ENCODE data around the gene UBP1. TPM values are rescaled to one million over a fixed set of nuclear protein-coding genes. Genes with fewer than 3 reads are reported as not detected.
"Not testable (repeated sequence)": the region's sequence is repeated elsewhere in the genome, so short reads cannot be mapped to it uniquely, and the experiment has no call there.

UBP1 gene
- total RNA-seq, 2 donors from 2014 or later, result 69.2 to 84.5 TPM

GRCh38 chr3:33473813-33474212 is 33.6 kb upstream of the UBP1 start:
- Histone ChIP-seq H3K4me3 (ENCODE audit: low read length) (no peak overlapping the region), H3K27ac (ENCODE audit: low read depth, low read length) (no peak overlapping the region), H3K36me3 (ENCODE audit: control insufficient read depth, insufficient read depth, low read length) (no peaks in the 10 kb centered on the region), H3K9me3 (ENCODE audit: control insufficient read depth, low read length) (peaks cover 4% of the 10 kb centered on the region), H3K27me3 (ENCODE audit: control insufficient read depth, insufficient read depth, low read length, poor library complexity, severe bottlenecking) (no peaks in the 10 kb centered on the region), H3K9ac (ENCODE audit: extremely low read depth, low read length, poor library complexity, severe bottlenecking) (no peak overlapping the region), H3K4me1 (ENCODE audit: control insufficient read depth, insufficient read depth, low read length) (no peaks in the 10 kb centered on the region)
- no peaks in the 10 kb centered on the region for H3K4me1 Mint-ChIP-seq
- no peak overlapping the region for H3K4me3 Mint-ChIP-seq
- WGBS, 2 experiments (ENCODE audit: insufficient coverage in 1 of 2, insufficient read length in 1 of 2), result 96% methylated on average over 2 of the region's 2 CpGs; no CpG with 5 or more reads in 1 of the 2 experiments
- H3K36me3 Mint-ChIP-seq (ENCODE audit: low read depth), result no peaks in the 10 kb centered on the region
- no peak for TF ChIP-seq CTCF (conservative IDR thresholded peaks at IDR 0.05)
- H3K27me3 Mint-ChIP-seq (ENCODE audit: insufficient read depth), result no peaks in the 10 kb centered on the region
- DNase-seq, result no peak
- no peak overlapping the region for H3K27ac Mint-ChIP-seq
- peaks cover 16% of the 10 kb centered on the region for H3K9me3 Mint-ChIP-seq

GRCh38 chr3:33467786-33468185 is 27.6 kb upstream of the UBP1 start:
- TF ChIP-seq CTCF (conservative IDR thresholded peaks at IDR 0.05), result no peak
- H3K9me3 ChIP-seq (ENCODE audit: control insufficient read depth, low read length), result peaks cover 36% of the 10 kb centered on the region
- peaks cover 51% of the 10 kb centered on the region for H3K9me3 Mint-ChIP-seq
- peaks cover 16% of the 10 kb centered on the region for H3K36me3 Mint-ChIP-seq (ENCODE audit: low read depth)
- H3K27me3 ChIP-seq (ENCODE audit: control insufficient read depth, insufficient read depth, low read length, poor library complexity, severe bottlenecking), result no peaks in the 10 kb centered on the region
- peaks cover 3% of the 10 kb centered on the region for H3K4me1 Mint-ChIP-seq
- H3K27me3 Mint-ChIP-seq (ENCODE audit: insufficient read depth), result no peaks in the 10 kb centered on the region
- no peak overlapping the region for H3K9ac ChIP-seq (ENCODE audit: extremely low read depth, low read length, poor library complexity, severe bottlenecking)
- peaks cover 4% of the 10 kb centered on the region for H3K4me1 ChIP-seq (ENCODE audit: control insufficient read depth, insufficient read depth, low read length)
- DNase-seq, result peak; percentile 64
- peak overlapping the region; percentile 62 for H3K4me3 ChIP-seq (ENCODE audit: low read length)
- H3K36me3 ChIP-seq (ENCODE audit: control insufficient read depth, insufficient read depth, low read length), result no peaks in the 10 kb centered on the region
- 83 to 100% methylated on average over 2 to 3 of the region's 3 CpGs for whole genome bisulfite sequencing, 2 experiments (ENCODE audit: insufficient coverage in 1 of 2, insufficient read length in 1 of 2)
- no peak overlapping the region for H3K27ac ChIP-seq (ENCODE audit: low read depth, low read length)
- H3K27ac Mint-ChIP-seq, result no peak overlapping the region
- H3K4me3 Mint-ChIP-seq, result no peak overlapping the region

- peaks cover 75% of the 10 kb centered on the region for H3K9me3 Mint-ChIP-seq
- Histone ChIP-seq H3K27me3 (ENCODE audit: control insufficient read depth, insufficient read depth, low read length, poor library complexity, severe bottlenecking) (no peaks in the 10 kb centered on the region), H3K36me3 (ENCODE audit: control insufficient read depth, insufficient read depth, low read length) (no peaks in the 10 kb centered on the region), H3K27ac (ENCODE audit: low read depth, low read length) (no peak overlapping the region), H3K9ac (ENCODE audit: extremely low read depth, low read length, poor library complexity, severe bottlenecking) (no peak overlapping the region), H3K9me3 (ENCODE audit: control insufficient read depth, low read length) (peaks cover 50% of the 10 kb centered on the region), H3K4me1 (ENCODE audit: control insufficient read depth, insufficient read depth, low read length) (no peaks in the 10 kb centered on the region), H3K4me3 (ENCODE audit: low read length) (no peak overlapping the region)
- DNase-seq, result no peak
- no peaks in the 10 kb centered on the region for H3K27me3 Mint-ChIP-seq (ENCODE audit: insufficient read depth)
- H3K4me1 Mint-ChIP-seq, result peaks cover 3% of the 10 kb centered on the region
- peaks cover 30% of the 10 kb centered on the region for H3K36me3 Mint-ChIP-seq (ENCODE audit: low read depth)
- no peak overlapping the region for H3K4me3 Mint-ChIP-seq
- 92 to 95% methylated on average over 2 of the region's 2 CpGs for WGBS, 2 experiments (ENCODE audit: insufficient coverage in 1 of 2, insufficient read length in 1 of 2)
- no peak for TF ChIP-seq CTCF (conservative IDR thresholded peaks at IDR 0.05)
- H3K27ac Mint-ChIP-seq, result no peak overlapping the region
Measured at GRCh38 chr3:33461097-33461496, 20.9 kb upstream of the UBP1 start.

- not testable (repeated sequence) for H3K4me3 Mint-ChIP-seq; H3K36me3 ChIP-seq (ENCODE audit: control insufficient read depth, insufficient read depth, low read length); H3K4me1 Mint-ChIP-seq; H3K27me3 ChIP-seq (ENCODE audit: control insufficient read depth, insufficient read depth, low read length, poor library complexity, severe bottlenecking); H3K27ac Mint-ChIP-seq; H3K27me3 Mint-ChIP-seq (ENCODE audit: insufficient read depth); DNase-seq; H3K4me1 ChIP-seq (ENCODE audit: control insufficient read depth, insufficient read depth, low read length); H3K27ac ChIP-seq (ENCODE audit: low read depth, low read length); H3K4me3 ChIP-seq (ENCODE audit: low read length); H3K9ac ChIP-seq (ENCODE audit: extremely low read depth, low read length, poor library complexity, severe bottlenecking)
- H3K9me3 ChIP-seq (ENCODE audit: control insufficient read depth, low read length), result peaks cover 45% of the 10 kb centered on the region
- peaks cover 42% of the 10 kb centered on the region for H3K36me3 Mint-ChIP-seq (ENCODE audit: low read depth)
- 100% methylated on average over 4 of the region's 4 CpGs; no CpG with 5 or more reads in 1 of the 2 experiments for WGBS, 2 experiments (ENCODE audit: insufficient coverage in 1 of 2, insufficient read length in 1 of 2)
- peaks cover 76% of the 10 kb centered on the region for H3K9me3 Mint-ChIP-seq
Measured at GRCh38 chr3:33459577-33459976, 19.4 kb upstream of the UBP1 start.

Data from endodermal cell (in vitro differentiated cells).